GM23338 (cell line): ENCODE data around the gene RBKS. TPM values are rescaled to one million over a fixed set of nuclear protein-coding genes. Genes with fewer than 3 reads are reported as not detected.

ENCODE experiments used
- EZH2 ChIP-seq: fragments of 200-600 bp; sonication (generic); IDR thresholded peaks from one replicate; pipeline ENCODE4 v1.8.0; 2017; ENCODE audit warnings: antibody characterized with exemption, mild to moderate bottlenecking, low read depth; ENCODE audit not compliant: unreplicated experiment
- JUNB ChIP-seq: IDR thresholded peaks from one replicate; pipeline ENCODE4 v1.6.1; 2016; ENCODE audit warnings: antibody characterized with exemption; ENCODE audit not compliant: unreplicated experiment
- POLR2AphosphoS5 ChIP-seq: IDR thresholded peaks from 2 replicates; pipeline ENCODE4 v1.6.1; 2016; ENCODE audit warnings: antibody characterized with exemption, low read depth
- polyA plus RNA-seq: library from polyadenylated mRNA; unstranded; fragments of >200 nt; fragmentation: Nextera tagmentation; extraction: Ambion mirVana; gene quantifications from 2 replicates; pipeline ENCODE4 v1.2.1, GENCODE V29; 2016
- total RNA-seq: library from RNA; depleted of rRNA; stranded (reverse); fragments of >200 nt; shearing (Covaris generic); gene quantifications from 2 replicates; pipeline ENCODE4 v1.2.3, GENCODE V29; 2014
- TF ChIP-seq, protein P1 (sequence below): fragments of 250-450 bp; sonication (Bioruptor Pico); IDR thresholded peaks from 2 replicates; pipeline ENCODE4 v1.5.0; 2020; ENCODE audit warnings: mild to moderate bottlenecking, moderate library complexity
- TF ChIP-seq, protein P2 (sequence below), 2 experiments: fragments of 200-600 bp in 1 of 2; sonication (generic) in 1 of 2; conservative IDR thresholded peaks; 2 replicates each; pipeline versions ENCODE4 v1.5.1 to v1.6.1; 2016 to 2017; ENCODE audit warnings: antibody characterized with exemption in 2 of 2, low read depth in 2 of 2, mild to moderate bottlenecking in 2 of 2, moderate library complexity in 1 of 2
- TF ChIP-seq, protein P3 (sequence below): IDR thresholded peaks from 2 replicates; pipeline ENCODE4 v1.6.1; 2016; ENCODE audit warnings: antibody characterized with exemption

RBKS gene
- total and polyA plus RNA-seq, 2 experiments from 2014 or later: 1.3 to 1.5 TPM

DNA sequence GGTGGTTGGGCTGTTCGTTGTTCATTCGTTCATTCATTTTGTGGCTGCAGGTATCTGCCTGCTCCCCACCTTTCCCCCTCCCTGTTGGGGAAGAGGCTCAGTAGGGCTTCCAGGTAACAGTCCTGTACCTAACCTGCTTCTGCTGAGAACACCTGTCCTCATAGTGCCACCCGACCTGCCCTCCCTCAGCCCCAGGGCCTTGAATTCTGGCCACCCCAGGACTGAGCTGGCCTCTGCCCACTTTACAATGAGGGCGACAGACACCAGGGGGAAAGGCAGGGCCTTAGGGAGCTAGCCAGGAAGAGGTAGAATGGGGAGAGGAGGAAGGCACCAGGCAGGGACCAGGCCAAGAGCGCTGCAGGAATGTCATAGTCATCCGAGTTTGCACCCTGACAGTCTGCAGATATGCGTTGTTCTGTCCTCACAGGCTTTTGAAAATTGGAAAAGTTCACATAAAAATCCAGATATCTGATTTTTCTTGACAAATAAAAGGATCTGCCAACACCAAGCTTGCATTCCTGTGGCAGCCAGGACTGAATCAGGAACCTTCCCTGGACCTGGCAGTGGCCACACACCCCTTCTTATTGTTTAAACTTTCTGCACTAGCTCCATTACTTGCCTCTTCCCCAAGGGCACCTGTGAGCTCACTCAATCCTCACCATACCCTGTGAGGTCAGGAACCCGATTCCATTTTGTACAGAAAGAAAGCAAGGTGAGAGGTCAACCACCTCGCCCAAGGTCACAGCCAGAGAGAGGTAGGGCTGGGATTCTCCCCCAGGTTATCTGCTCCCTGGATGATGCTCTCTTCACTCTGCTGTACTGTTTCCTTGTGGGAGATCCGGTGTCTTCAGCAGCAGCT, 153.9 kb downstream of the RBKS start (continued):
- TF ChIP-seq, protein P1, sequence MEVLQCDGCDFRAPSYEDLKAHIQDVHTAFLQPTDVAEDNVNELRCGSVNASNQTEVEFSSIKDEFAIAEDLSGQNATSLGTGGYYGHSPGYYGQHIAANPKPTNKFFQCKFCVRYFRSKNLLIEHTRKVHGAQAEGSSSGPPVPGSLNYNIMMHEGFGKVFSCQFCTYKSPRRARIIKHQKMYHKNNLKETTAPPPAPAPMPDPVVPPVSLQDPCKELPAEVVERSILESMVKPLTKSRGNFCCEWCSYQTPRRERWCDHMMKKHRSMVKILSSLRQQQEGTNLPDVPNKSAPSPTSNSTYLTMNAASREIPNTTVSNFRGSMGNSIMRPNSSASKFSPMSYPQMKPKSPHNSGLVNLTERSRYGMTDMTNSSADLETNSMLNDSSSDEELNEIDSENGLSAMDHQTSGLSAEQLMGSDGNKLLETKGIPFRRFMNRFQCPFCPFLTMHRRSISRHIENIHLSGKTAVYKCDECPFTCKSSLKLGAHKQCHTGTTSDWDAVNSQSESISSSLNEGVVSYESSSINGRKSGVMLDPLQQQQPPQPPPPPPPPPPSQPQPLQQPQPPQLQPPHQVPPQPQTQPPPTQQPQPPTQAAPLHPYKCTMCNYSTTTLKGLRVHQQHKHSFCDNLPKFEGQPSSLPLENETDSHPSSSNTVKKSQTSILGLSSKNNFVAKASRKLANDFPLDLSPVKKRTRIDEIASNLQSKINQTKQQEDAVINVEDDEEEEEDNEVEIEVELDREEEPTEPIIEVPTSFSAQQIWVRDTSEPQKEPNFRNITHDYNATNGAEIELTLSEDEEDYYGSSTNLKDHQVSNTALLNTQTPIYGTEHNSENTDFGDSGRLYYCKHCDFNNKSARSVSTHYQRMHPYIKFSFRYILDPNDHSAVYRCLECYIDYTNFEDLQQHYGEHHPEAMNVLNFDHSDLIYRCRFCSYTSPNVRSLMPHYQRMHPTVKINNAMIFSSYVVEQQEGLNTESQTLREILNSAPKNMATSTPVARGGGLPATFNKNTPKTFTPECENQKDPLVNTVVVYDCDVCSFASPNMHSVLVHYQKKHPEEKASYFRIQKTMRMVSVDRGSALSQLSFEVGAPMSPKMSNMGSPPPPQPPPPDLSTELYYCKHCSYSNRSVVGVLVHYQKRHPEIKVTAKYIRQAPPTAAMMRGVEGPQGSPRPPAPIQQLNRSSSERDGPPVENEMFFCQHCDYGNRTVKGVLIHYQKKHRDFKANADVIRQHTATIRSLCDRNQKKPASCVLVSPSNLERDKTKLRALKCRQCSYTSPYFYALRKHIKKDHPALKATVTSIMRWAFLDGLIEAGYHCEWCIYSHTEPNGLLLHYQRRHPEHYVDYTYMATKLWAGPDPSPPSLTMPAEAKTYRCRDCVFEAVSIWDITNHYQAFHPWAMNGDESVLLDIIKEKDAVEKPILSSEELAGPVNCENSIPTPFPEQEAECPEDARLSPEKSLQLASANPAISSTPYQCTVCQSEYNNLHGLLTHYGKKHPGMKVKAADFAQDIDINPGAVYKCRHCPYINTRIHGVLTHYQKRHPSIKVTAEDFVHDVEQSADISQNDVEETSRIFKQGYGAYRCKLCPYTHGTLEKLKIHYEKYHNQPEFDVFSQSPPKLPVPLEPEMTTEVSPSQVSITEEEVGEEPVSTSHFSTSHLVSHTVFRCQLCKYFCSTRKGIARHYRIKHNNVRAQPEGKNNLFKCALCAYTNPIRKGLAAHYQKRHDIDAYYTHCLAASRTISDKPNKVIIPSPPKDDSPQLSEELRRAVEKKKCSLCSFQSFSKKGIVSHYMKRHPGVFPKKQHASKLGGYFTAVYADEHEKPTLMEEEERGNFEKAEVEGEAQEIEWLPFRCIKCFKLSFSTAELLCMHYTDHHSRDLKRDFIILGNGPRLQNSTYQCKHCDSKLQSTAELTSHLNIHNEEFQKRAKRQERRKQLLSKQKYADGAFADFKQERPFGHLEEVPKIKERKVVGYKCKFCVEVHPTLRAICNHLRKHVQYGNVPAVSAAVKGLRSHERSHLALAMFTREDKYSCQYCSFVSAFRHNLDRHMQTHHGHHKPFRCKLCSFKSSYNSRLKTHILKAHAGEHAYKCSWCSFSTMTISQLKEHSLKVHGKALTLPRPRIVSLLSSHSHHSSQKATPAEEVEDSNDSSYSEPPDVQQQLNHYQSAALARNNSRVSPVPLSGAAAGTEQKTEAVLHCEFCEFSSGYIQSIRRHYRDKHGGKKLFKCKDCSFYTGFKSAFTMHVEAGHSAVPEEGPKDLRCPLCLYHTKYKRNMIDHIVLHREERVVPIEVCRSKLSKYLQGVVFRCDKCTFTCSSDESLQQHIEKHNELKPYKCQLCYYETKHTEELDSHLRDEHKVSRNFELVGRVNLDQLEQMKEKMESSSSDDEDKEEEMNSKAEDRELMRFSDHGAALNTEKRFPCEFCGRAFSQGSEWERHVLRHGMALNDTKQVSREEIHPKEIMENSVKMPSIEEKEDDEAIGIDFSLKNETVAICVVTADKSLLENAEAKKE (CRISPR knock-in tag): no peak
- TF ChIP-seq, protein P2, sequence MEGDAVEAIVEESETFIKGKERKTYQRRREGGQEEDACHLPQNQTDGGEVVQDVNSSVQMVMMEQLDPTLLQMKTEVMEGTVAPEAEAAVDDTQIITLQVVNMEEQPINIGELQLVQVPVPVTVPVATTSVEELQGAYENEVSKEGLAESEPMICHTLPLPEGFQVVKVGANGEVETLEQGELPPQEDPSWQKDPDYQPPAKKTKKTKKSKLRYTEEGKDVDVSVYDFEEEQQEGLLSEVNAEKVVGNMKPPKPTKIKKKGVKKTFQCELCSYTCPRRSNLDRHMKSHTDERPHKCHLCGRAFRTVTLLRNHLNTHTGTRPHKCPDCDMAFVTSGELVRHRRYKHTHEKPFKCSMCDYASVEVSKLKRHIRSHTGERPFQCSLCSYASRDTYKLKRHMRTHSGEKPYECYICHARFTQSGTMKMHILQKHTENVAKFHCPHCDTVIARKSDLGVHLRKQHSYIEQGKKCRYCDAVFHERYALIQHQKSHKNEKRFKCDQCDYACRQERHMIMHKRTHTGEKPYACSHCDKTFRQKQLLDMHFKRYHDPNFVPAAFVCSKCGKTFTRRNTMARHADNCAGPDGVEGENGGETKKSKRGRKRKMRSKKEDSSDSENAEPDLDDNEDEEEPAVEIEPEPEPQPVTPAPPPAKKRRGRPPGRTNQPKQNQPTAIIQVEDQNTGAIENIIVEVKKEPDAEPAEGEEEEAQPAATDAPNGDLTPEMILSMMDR (conservative IDR thresholded peaks at IDR 0.05; ENCODE audit: low read depth in 2 of 2): no peak
- no peak for TF ChIP-seq JUNB
- TF ChIP-seq POLR2AphosphoS5: no peak
- TF ChIP-seq EZH2: no peak
- TF ChIP-seq, protein P3, sequence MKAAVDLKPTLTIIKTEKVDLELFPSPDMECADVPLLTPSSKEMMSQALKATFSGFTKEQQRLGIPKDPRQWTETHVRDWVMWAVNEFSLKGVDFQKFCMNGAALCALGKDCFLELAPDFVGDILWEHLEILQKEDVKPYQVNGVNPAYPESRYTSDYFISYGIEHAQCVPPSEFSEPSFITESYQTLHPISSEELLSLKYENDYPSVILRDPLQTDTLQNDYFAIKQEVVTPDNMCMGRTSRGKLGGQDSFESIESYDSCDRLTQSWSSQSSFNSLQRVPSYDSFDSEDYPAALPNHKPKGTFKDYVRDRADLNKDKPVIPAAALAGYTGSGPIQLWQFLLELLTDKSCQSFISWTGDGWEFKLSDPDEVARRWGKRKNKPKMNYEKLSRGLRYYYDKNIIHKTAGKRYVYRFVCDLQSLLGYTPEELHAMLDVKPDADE: no peak
